HepG2 (cell line): ENCODE measurements around the gene MORN5. TPM values are rescaled to one million over a fixed set of nuclear protein-coding genes. Genes with fewer than 3 reads are reported as not detected.

Source experiments
- ATAC-seq: fragments of 200-7000 bp; cut with Tn5 transposase; 3 replicates; pipeline ENCODE4 v1.9.1; 2020; ENCODE audit warnings: mild to moderate bottlenecking, moderate library complexity
- BruUV-seq: library from RNA; stranded (reverse); fragments of 400-500 nt; replicated peaks from 2 replicates; lab custom pipeline; 2021; lab: Mats Ljungman, UMichigan
- CTCF ChIA-PET: fragments of 300-600 bp; formaldehyde crosslinking; extraction: SDS; loops from one replicate; lab custom pipeline; 2021; ENCODE audit warnings: low total read pairs, inconsistent platforms, low intra/inter-chr PET ratio; lab: Yijun Ruan, JAX
- POLR2A ChIA-PET: fragments of 350-600 bp; sonication (Branson Sonifier 250); formaldehyde crosslinking; loops from one replicate; lab custom pipeline; 2020; ENCODE audit warnings: antibody characterized with exemption, inconsistent platforms; lab: Yijun Ruan, JAX
- DNase-seq: peaks from one replicate; pipeline ENCODE4 v3.0.0-alpha.2; 2015; ENCODE audit warnings: low spot score
- FAIRE-seq: peaks from 3 replicates; lab custom pipeline; 2011; peaks lifted over from hg19 to GRCh38; lab: Jason Lieb, UNC
- H2AFZ ChIP-seq: one replicate; pipeline ENCODE4 v1.6.1; 2011; ENCODE audit warnings: low read length, inconsistent platforms
- H3K27ac ChIP-seq: fragments of 300-600 bp; 3 replicates; pipeline ENCODE4 v1.8.0; 2011; ENCODE audit warnings: mixed run types, mild to moderate bottlenecking, mixed read lengths, low read length, inconsistent platforms; ENCODE audit not compliant: insufficient read depth; ENCODE audit errors: extremely low read length
- H3K27me3 ChIP-seq, 2 experiments: fragments of 200-600 bp in 1 of 2; 2 replicates in 1 of 2; 3 replicates in 1 of 2; pipeline versions ENCODE4 v1.6.0 to v1.8.0; 2011; ENCODE audit warnings: low read length in 2 of 2, mild to moderate bottlenecking in 2 of 2, moderate library complexity in 2 of 2, inconsistent platforms in 1 of 2; ENCODE audit not compliant: insufficient read depth in 2 of 2, control insufficient read depth in 1 of 2
- H3K36me3 ChIP-seq, 2 experiments: fragments of 200-600 bp in 1 of 2; replicated peaks in 1 of 2; 2 replicates in 1 of 2; 3 replicates in 1 of 2; pipeline versions ENCODE4 v1.5.1 to v1.8.0; 2011; ENCODE audit warnings: low read length in 2 of 2, inconsistent platforms in 1 of 2; ENCODE audit not compliant: insufficient read depth in 2 of 2, control insufficient read depth in 1 of 2
- H3K4me1 ChIP-seq: 2 replicates; pipeline ENCODE4 v1.5.1; 2012; ENCODE audit warnings: low read length, inconsistent platforms; ENCODE audit not compliant: insufficient read depth
- H3K4me2 ChIP-seq: 2 replicates; pipeline ENCODE4 v1.6.0; 2011; ENCODE audit warnings: low read depth, low read length, inconsistent platforms
- H3K4me3 ChIP-seq, 3 experiments: fragments of 200-600 bp in 1 of 3; sonication (generic), shearing (Covaris generic) in 1 of 3; replicated peaks in 1 of 3; 2 replicates each; pipeline ENCODE4 v1.5.1; 2011 to 2016; ENCODE audit warnings: low read length in 3 of 3, inconsistent platforms in 2 of 3, low read depth in 2 of 3, mild to moderate bottlenecking in 2 of 3, control low read depth in 1 of 3, mixed read lengths in 1 of 3; ENCODE audit not compliant: insufficient read depth in 1 of 3
- H3K79me2 ChIP-seq: one replicate; pipeline ENCODE4 v1.6.1; 2011; ENCODE audit warnings: low read length, inconsistent platforms; ENCODE audit not compliant: insufficient read depth
- H3K9ac ChIP-seq: 2 replicates; pipeline ENCODE4 v1.6.0; 2011; ENCODE audit warnings: mild to moderate bottlenecking, low read depth, low read length, inconsistent platforms; ENCODE audit not compliant: insufficient read depth
- H3K9me3 ChIP-seq: 2 replicates; pipeline ENCODE4 v1.5.1; 2012; ENCODE audit warnings: mild to moderate bottlenecking, low read length
- H4K20me1 ChIP-seq: 2 replicates; pipeline ENCODE4 v1.6.0; 2011; ENCODE audit warnings: inconsistent platforms, mild to moderate bottlenecking, low read length, moderate library complexity; ENCODE audit not compliant: insufficient read depth
- CEBPG ChIP-seq: IDR thresholded peaks from 2 replicates; pipeline ENCODE4 v1.6.1; 2016
- DMAP1 ChIP-seq: IDR thresholded peaks from 2 replicates; pipeline ENCODE4 v1.6.1; 2016
- FOXA1 ChIP-seq, 2 experiments: fragments of 450-650 bp in 1 of 2; sonication (generic) in 1 of 2; formaldehyde crosslinking in 1 of 2; IDR thresholded peaks; 2 replicates each; pipeline versions ENCODE4 v1.4.0 to v1.6.1; 2016 to 2020; ENCODE audit warnings: missing genetic modification reagents in 1 of 2
- GLI4 ChIP-seq: sonication (generic); formaldehyde crosslinking; IDR thresholded peaks from 2 replicates; pipeline ENCODE4 v1.5.1; 2020; ENCODE audit warnings: missing genetic modification reagents, mild to moderate bottlenecking, moderate library complexity, borderline replicate concordance
- HDAC1 ChIP-seq: sonication (generic); formaldehyde crosslinking; IDR thresholded peaks from 2 replicates; pipeline ENCODE4 v1.5.1; 2020; ENCODE audit warnings: mild to moderate bottlenecking, missing genetic modification reagents
- NFIB ChIP-seq: sonication (generic); formaldehyde crosslinking; IDR thresholded peaks from 2 replicates; pipeline ENCODE4 v1.9.0; 2021; ENCODE audit warnings: missing genetic modification reagents, mild to moderate bottlenecking, borderline replicate concordance
- NONO ChIP-seq, 2 experiments: fragments of 450-650 bp in 1 of 2; sonication (generic) in 1 of 2; formaldehyde crosslinking in 1 of 2; IDR thresholded peaks in 1 of 2; conservative IDR thresholded peaks in 1 of 2; 2 replicates each; pipeline versions ENCODE4 v1.6.1 to v1.8.0; 2017 to 2022; ENCODE audit warnings: mild to moderate bottlenecking in 1 of 2, missing genetic modification reagents in 1 of 2, moderate library complexity in 1 of 2
- REPIN1 ChIP-seq: sonication (generic); formaldehyde crosslinking; IDR thresholded peaks from 2 replicates; pipeline ENCODE4 v1.8.0; 2022; ENCODE audit warnings: missing genetic modification reagents, low read depth, mild to moderate bottlenecking, borderline replicate concordance
- TCF7L2 ChIP-seq: IDR thresholded peaks from 2 replicates; pipeline ENCODE4 v1.6.1; 2011; ENCODE audit warnings: mild to moderate bottlenecking, low read depth, low read length, moderate library complexity
- ZKSCAN8 ChIP-seq: IDR thresholded peaks from 2 replicates; pipeline ENCODE4 v1.6.1; 2016; ENCODE audit warnings: borderline replicate concordance, missing genetic modification reagents, missing compliant biosample characterization
- ZNF101 ChIP-seq: sonication (generic); formaldehyde crosslinking; IDR thresholded peaks from 2 replicates; pipeline ENCODE4 v1.4.0; 2020; ENCODE audit warnings: mild to moderate bottlenecking, low read depth, missing genetic modification reagents, borderline replicate concordance
- ZNF558 ChIP-seq: sonication (generic); formaldehyde crosslinking; IDR thresholded peaks from 2 replicates; pipeline ENCODE4 v1.9.0; 2022; ENCODE audit warnings: mild to moderate bottlenecking, missing genetic modification reagents, borderline replicate concordance
- WGBS: methylation state at CpG from one replicate; pipeline ENCODE4 v1.1.6; 2017; ENCODE audit warnings: low lambda C conversion rate; 5-methylcytosine and 5-hydroxymethylcytosine counted together
- in situ Hi-C: cut with HindIII; loops from 2 replicates; pipeline ENCODE4 v1.10.0; 2017; ENCODE audit warnings: low pct_unique_long_range_greater_than_20kb; ENCODE audit not compliant: extremely low pct_ligation_motif_present
- intact Hi-C: fragments of 100-400 bp; cut with micrococcal nuclease; formaldehyde crosslinking; loops from one replicate; pipeline ENCODE4 v1.10.0; 2022; ENCODE audit not compliant: unreplicated experiment
- polyA plus RNA-seq, 8 experiments: library from polyadenylated mRNA; depleted of rRNA in 3 of 8; stranded (reverse) in 7 of 8; unstranded in 1 of 8; fragments of >200 nt; fragmentation: Illumina TruSeq in 4 of 8; extraction: Trizol in 4 of 8; gene quantifications; 2 replicates each; pipeline versions ENCODE4 v1.2.1 to v1.2.3, GENCODE V29; 2011 to 2016; ENCODE audit warnings: low read depth in 4 of 8, missing spikeins in 1 of 8, mixed read lengths in 1 of 8; ENCODE audit not compliant: insufficient read depth in 1 of 8
- total RNA-seq, 5 experiments: library from RNA; depleted of rRNA; stranded (reverse); fragments of >200 nt; fragmentation: Illumina TruSeq; extraction: Trizol; gene quantifications; 2 replicates each; pipeline ENCODE4 v1.2.3, GENCODE V29; 2016; ENCODE audit warnings: low read depth in 1 of 5
- TF ChIP-seq, protein P1 (sequence below): IDR thresholded peaks from 2 replicates; pipeline ENCODE4 v1.6.1; 2016; ENCODE audit warnings: low read depth, missing genetic modification reagents, missing compliant biosample characterization
- TF ChIP-seq, protein P2 (sequence below): sonication (generic); formaldehyde crosslinking; IDR thresholded peaks from 2 replicates; pipeline ENCODE4 v1.9.0; 2022; ENCODE audit warnings: low read depth, missing genetic modification reagents

The MORN5 gene
- total and polyA plus RNA-seq, 2 of the 13 experiments (the other 11 are each of a cell fraction or from before 2014, with no cell fraction given) = not detected

DNA sequence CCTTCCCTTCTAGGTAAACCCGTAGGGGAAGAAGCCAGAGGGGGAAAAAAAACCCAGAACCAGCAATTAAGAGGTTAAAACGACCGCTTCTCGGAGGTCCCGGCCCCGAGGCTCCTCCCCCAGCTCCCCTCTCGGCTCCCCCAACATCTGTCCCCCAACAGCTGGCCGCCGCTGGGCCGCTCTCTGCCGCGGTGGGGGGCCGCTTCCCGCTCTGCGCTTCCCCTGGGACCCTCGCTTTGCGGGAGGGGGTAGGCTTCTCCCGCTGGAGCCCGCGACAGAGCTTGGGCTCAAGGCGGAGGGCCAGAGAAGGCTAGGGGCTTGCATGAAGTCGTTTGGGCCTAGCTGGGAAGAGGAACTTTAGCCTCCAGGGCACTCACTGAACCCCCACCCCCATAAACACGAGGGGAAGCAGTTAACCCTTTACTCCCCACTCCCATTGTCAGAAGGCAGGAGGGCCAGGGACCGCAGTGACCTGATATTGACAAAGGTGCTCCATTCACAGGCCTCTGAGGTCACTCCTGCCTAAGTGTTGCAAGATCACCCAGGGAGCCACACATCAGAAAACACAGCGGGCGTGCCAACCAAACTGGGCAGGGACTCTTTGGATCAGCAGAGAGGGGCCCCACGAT is 61.6 kb downstream of the MORN5 start (continued):
- TF ChIP-seq, protein P1, sequence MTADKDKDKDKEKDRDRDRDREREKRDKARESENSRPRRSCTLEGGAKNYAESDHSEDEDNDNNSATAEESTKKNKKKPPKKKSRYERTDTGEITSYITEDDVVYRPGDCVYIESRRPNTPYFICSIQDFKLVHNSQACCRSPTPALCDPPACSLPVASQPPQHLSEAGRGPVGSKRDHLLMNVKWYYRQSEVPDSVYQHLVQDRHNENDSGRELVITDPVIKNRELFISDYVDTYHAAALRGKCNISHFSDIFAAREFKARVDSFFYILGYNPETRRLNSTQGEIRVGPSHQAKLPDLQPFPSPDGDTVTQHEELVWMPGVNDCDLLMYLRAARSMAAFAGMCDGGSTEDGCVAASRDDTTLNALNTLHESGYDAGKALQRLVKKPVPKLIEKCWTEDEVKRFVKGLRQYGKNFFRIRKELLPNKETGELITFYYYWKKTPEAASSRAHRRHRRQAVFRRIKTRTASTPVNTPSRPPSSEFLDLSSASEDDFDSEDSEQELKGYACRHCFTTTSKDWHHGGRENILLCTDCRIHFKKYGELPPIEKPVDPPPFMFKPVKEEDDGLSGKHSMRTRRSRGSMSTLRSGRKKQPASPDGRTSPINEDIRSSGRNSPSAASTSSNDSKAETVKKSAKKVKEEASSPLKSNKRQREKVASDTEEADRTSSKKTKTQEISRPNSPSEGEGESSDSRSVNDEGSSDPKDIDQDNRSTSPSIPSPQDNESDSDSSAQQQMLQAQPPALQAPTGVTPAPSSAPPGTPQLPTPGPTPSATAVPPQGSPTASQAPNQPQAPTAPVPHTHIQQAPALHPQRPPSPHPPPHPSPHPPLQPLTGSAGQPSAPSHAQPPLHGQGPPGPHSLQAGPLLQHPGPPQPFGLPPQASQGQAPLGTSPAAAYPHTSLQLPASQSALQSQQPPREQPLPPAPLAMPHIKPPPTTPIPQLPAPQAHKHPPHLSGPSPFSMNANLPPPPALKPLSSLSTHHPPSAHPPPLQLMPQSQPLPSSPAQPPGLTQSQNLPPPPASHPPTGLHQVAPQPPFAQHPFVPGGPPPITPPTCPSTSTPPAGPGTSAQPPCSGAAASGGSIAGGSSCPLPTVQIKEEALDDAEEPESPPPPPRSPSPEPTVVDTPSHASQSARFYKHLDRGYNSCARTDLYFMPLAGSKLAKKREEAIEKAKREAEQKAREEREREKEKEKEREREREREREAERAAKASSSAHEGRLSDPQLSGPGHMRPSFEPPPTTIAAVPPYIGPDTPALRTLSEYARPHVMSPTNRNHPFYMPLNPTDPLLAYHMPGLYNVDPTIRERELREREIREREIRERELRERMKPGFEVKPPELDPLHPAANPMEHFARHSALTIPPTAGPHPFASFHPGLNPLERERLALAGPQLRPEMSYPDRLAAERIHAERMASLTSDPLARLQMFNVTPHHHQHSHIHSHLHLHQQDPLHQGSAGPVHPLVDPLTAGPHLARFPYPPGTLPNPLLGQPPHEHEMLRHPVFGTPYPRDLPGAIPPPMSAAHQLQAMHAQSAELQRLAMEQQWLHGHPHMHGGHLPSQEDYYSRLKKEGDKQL = no peak
- TF ChIP-seq FOXA1 (IDR thresholded peaks at IDR 0.05) = no peak
- TF ChIP-seq FOXA1 (CRISPR knock-in tag; IDR thresholded peaks at IDR 0.05) = peak; percentile 39; the same call in 1 of the 2 replicates
- no peak for TF ChIP-seq GLI4 (CRISPR knock-in tag)
- 0 out of 2 replicates have a peak, but pooled peaks have one; percentile 38 for TF ChIP-seq HDAC1 (CRISPR knock-in tag)
- TF ChIP-seq CEBPG (CRISPR knock-in tag) = peak; percentile 14; the same call in 1 of the 2 replicates

DNA sequence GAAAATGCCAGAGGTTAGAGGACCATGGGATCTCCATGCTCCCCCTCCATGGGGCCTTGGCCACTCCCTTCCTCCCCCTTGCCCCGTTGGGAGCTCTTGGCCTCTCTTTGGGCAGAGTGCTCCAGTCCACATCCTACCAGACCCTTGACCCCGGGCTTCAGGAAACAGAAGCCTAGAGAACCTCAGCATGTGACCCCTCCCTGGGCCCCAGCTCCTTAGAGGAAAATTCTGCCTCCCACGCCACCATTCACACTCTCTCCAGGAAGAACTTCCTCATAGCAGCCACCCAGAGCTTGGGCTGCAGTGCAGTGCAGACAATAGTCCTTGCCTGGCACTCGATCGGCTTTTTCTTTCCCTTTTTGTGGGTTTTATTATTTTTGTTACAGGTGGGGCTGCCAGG is 63.1 kb downstream of the MORN5 start:
- Histone ChIP-seq H3K4me2 (no peak overlapping the region), H3K4me3 (no peak overlapping the region), H3K79me2 (no peaks in the 10 kb centered on the region), H4K20me1 (no peaks in the 10 kb centered on the region), H2AFZ (no peak overlapping the region), H3K27ac (no peak overlapping the region), H3K9ac (no peak overlapping the region), H3K4me1 (peaks cover 43% of the 10 kb centered on the region), H3K27me3 (peaks cover 6 to 94% of the 10 kb centered on the region in 2 experiments; a peak in 4 of 5 replicates), H3K9me3 (no peaks in the 10 kb centered on the region), H3K36me3 (no peaks in the 10 kb centered on the region)
- no peak for FAIRE-seq
- in situ Hi-C loops (no loop called here), intact Hi-C loops (no loop called here)
- DNase-seq = no peak
- CTCF ChIA-PET = no interaction called here
- WGBS = 36% methylated on average over 3 of the region's 5 CpGs
- no TSS peak for BruUV-seq
- POLR2A ChIA-PET = no interaction called here
- no peak for ATAC-seq
- no peak for TF ChIP-seq ZNF101 (CRISPR knock-in tag)
- TF ChIP-seq, protein P2, sequence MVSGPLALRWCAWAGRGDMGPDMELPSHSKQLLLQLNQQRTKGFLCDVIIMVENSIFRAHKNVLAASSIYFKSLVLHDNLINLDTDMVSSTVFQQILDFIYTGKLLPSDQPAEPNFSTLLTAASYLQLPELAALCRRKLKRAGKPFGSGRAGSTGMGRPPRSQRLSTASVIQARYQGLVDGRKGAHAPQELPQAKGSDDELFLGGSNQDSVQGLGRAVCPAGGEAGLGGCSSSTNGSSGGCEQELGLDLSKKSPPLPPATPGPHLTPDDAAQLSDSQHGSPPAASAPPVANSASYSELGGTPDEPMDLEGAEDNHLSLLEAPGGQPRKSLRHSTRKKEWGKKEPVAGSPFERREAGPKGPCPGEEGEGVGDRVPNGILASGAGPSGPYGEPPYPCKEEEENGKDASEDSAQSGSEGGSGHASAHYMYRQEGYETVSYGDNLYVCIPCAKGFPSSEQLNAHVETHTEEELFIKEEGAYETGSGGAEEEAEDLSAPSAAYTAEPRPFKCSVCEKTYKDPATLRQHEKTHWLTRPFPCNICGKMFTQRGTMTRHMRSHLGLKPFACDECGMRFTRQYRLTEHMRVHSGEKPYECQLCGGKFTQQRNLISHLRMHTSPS (CRISPR knock-in tag) = no peak
- TF ChIP-seq TCF7L2 = no peak
- no peak for TF ChIP-seq REPIN1 (CRISPR knock-in tag)
- TF ChIP-seq NONO (IDR thresholded peaks at IDR 0.05) = no peak
- TF ChIP-seq NONO (CRISPR knock-in tag; conservative IDR thresholded peaks at IDR 0.05) = no peak
- no peak for TF ChIP-seq NFIB (CRISPR knock-in tag)
- no peak for TF ChIP-seq ZNF558
- no peak for TF ChIP-seq ZKSCAN8 (CRISPR knock-in tag)
- TF ChIP-seq DMAP1 (CRISPR knock-in tag) = no peak
